Stimulated activated CD8-positive, alpha-beta memory T cell treated with anti-CD3 and anti-CD28 coated beads, Interleukin-4, amount 100 ng/mL, for 48 hours (primary cell): Measurements from ENCODE around the gene PAK2.
A peak's percentile ranks its signal among the peaks of the same experiment; 100 is the strongest.
"Not testable (repeated sequence)": the region's sequence is repeated elsewhere in the genome, so short reads cannot be mapped to it uniquely, and the experiment has no call there.

Experiments
- DNase-seq: peaks from one replicate; pipeline ENCODE4 v3.0.0-alpha.2; 2020

PAK2 gene

GRCh38 chr3:196790636-196791035 lies 51.0 kb downstream of the PAK2 start:
- no peak for DNase-seq

- no peak for DNase-seq
These were observed 53.1 kb downstream of the PAK2 start for GRCh38 chr3:196792771-196793170.

GRCh38 chr3:196793246-196793645 lies 53.6 kb downstream of the PAK2 start:
- DNase-seq, result no peak

GRCh38 chr3:196794467-196794866 lies 54.8 kb downstream of the PAK2 start:
- no peak for DNase-seq

GRCh38 chr3:196796317-196796716 lies 56.7 kb downstream of the PAK2 start:
- no peak for DNase-seq

GRCh38 chr3:196800742-196801434 lies 61.2 kb downstream of the PAK2 start:
- no peak for DNase-seq

- DNase-seq, result no peak
These were observed 64.3 kb downstream of the PAK2 start for GRCh38 chr3:196803891-196804468.

GRCh38 chr3:196804773-196805172 lies 65.1 kb downstream of the PAK2 start:
- no peak for DNase-seq

GRCh38 chr3:196810963-196811581 lies 71.4 kb downstream of the PAK2 start:
- no peak for DNase-seq

- DNase-seq, result no peak
These were observed 73.2 kb downstream of the PAK2 start for GRCh38 chr3:196812853-196813252.

- DNase-seq, result no peak
These were observed 74.2 kb downstream of the PAK2 start for GRCh38 chr3:196813903-196814302.

- DNase-seq, result no peak
These were observed 82.2 kb downstream of the PAK2 start for GRCh38 chr3:196821806-196822355.

- not testable (repeated sequence) for DNase-seq
These were observed 90.0 kb downstream of the PAK2 start for GRCh38 chr3:196829651-196830050.

- no peak for DNase-seq
These were observed 95.4 kb downstream of the PAK2 start for GRCh38 chr3:196835086-196835485.

GRCh38 chr3:196836626-196837025 lies 97.0 kb downstream of the PAK2 start:
- not testable (repeated sequence) for DNase-seq

GRCh38 chr3:196837819-196838420 lies 98.3 kb downstream of the PAK2 start:
- peak; percentile 83 for DNase-seq

GRCh38 chr3:196839351-196839750 lies 99.7 kb downstream of the PAK2 start:
- not testable (repeated sequence) for DNase-seq

- no peak for DNase-seq
These were observed 103.1 kb downstream of the PAK2 start for GRCh38 chr3:196842567-196843434.

GRCh38 chr3:196843435-196844110 lies 103.9 kb downstream of the PAK2 start:
- no peak for DNase-seq

- DNase-seq, result not testable (repeated sequence)
These were observed 104.9 kb downstream of the PAK2 start for GRCh38 chr3:196844235-196845219.

- DNase-seq, result not testable (repeated sequence)
These were observed 108.7 kb downstream of the PAK2 start for GRCh38 chr3:196848375-196848774.
